Thyroid gland (tissue), 4 donors: ENCODE data around the gene HLA-E.

Experiments used
- POLR2A ChIP-seq, 2 donors: fragments of 450-650 bp; IDR thresholded peaks; one replicate each; pipeline ENCODE4 v1.6.1; 2017; ENCODE audit warnings: antibody characterized with exemption in 2 of 2, mild to moderate bottlenecking in 2 of 2, moderate library complexity in 1 of 2
- TF ChIP-seq, protein P1 (sequence below), 6 experiments: fragments of 200-600 bp in 3 of 6; fragments of 450-650 bp in 3 of 6; sonication (generic) in 3 of 6; IDR thresholded peaks; one replicate each; pipeline ENCODE4 v1.5.1; 2016 to 2019; ENCODE audit warnings: antibody characterized with exemption in 6 of 6, mild to moderate bottlenecking in 2 of 6, inconsistent platforms in 1 of 6, moderate library complexity in 1 of 6

DNA sequence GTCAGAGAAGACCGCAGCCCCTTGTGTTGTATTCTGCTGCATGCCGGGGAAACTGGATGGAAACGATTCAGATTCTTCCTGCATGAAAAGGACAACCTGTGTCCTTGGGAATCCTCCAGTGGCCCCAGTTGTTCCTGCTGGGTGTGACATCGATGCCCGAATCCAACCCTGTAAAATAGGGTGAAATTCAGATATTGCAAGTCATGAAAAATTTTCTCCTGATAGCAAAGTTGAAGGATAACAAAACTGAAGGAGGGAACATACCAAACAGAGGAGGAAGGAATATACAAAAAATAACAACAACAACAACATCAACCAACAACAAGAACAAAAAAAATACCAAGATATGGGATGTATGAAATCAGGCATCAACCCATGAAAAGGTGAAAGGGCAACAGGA lies 28.3 kb upstream of the HLA-E start:
- TF ChIP-seq POLR2A (IDR thresholded peaks at IDR 0.05): no peak
- TF ChIP-seq, protein P1, sequence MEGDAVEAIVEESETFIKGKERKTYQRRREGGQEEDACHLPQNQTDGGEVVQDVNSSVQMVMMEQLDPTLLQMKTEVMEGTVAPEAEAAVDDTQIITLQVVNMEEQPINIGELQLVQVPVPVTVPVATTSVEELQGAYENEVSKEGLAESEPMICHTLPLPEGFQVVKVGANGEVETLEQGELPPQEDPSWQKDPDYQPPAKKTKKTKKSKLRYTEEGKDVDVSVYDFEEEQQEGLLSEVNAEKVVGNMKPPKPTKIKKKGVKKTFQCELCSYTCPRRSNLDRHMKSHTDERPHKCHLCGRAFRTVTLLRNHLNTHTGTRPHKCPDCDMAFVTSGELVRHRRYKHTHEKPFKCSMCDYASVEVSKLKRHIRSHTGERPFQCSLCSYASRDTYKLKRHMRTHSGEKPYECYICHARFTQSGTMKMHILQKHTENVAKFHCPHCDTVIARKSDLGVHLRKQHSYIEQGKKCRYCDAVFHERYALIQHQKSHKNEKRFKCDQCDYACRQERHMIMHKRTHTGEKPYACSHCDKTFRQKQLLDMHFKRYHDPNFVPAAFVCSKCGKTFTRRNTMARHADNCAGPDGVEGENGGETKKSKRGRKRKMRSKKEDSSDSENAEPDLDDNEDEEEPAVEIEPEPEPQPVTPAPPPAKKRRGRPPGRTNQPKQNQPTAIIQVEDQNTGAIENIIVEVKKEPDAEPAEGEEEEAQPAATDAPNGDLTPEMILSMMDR (IDR thresholded peaks at IDR 0.05): no peak
